Measurements from ENCODE around the gene INPP5A. TPM values are rescaled to one million over a fixed set of nuclear protein-coding genes. Genes with fewer than 3 reads are reported as not detected.

The INPP5A gene
- total RNA-seq, 6 experiments from 2014 or later = 58.9 to 64.6 (median 63.8) TPM

DNA sequence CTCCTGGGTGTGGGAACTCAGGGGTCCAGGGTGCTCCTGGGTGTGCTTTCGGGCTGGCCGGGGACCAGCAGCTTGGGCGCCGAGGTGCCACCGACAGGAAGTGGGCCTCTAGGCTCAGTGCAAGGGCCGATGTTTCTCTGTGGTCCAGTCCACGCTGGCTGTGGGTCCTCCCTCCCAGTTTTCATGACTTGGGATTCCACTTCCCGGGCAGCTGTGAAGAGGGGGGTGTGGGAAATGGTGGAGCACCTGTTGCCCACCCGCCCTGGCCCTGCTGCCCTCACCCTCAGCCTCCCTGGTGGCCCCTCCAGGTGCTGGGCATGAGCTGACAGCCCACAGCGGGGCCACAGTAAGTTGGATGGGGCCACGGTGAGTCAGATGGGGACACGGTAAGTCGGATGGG, 189.8 kb downstream of the INPP5A start:
- TF ChIP-seq, protein P1, sequence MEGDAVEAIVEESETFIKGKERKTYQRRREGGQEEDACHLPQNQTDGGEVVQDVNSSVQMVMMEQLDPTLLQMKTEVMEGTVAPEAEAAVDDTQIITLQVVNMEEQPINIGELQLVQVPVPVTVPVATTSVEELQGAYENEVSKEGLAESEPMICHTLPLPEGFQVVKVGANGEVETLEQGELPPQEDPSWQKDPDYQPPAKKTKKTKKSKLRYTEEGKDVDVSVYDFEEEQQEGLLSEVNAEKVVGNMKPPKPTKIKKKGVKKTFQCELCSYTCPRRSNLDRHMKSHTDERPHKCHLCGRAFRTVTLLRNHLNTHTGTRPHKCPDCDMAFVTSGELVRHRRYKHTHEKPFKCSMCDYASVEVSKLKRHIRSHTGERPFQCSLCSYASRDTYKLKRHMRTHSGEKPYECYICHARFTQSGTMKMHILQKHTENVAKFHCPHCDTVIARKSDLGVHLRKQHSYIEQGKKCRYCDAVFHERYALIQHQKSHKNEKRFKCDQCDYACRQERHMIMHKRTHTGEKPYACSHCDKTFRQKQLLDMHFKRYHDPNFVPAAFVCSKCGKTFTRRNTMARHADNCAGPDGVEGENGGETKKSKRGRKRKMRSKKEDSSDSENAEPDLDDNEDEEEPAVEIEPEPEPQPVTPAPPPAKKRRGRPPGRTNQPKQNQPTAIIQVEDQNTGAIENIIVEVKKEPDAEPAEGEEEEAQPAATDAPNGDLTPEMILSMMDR (IDR thresholded peaks at IDR 0.05) = no peak

DNA sequence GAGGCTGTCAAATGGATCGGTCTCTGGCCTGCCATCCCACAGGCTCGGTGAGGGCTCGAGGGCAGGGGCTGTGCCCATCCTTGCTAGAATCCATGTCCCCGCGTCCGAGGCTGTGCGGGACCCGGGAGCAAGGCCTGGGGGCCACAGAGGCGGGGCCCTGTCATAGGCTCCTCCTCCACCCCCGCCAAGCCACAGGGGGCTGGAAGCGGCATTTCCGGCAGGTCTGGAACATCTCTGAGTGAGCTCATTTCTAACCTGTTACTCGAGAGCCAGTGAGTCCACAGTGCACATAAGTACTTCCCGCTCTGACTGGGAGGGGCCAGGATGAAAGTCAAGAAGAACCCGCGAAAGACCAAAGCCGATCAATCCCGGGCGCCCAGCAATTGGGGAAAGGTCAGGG, 190.7 kb downstream of the INPP5A start:
- Mint-ChIP-seq H3K9me3 (no peaks in the 10 kb centered on the region), H3K27ac (no peak overlapping the region), H3K4me3 (no peak overlapping the region), H3K4me1 (ENCODE audit: low read depth) (peaks cover 13% of the 10 kb centered on the region), H3K27me3 (ENCODE audit: insufficient read depth) (peaks cover 6% of the 10 kb centered on the region), H3K36me3 (ENCODE audit: low read depth) (peaks cover 33% of the 10 kb centered on the region)
- TF ChIP-seq, protein P1 (IDR thresholded peaks at IDR 0.05) = no peak
- DNase-seq = no peak

More for the DNA sequence above, 189.8 kb downstream of the INPP5A start:
- Mint-ChIP-seq H3K4me3 (no peak overlapping the region), H3K4me1 (ENCODE audit: low read depth) (peaks cover 13% of the 10 kb centered on the region), H3K9me3 (no peaks in the 10 kb centered on the region), H3K36me3 (ENCODE audit: low read depth) (peaks cover 33% of the 10 kb centered on the region), H3K27me3 (ENCODE audit: insufficient read depth) (peaks cover 10% of the 10 kb centered on the region), H3K27ac (no peak overlapping the region)
- no peak for DNase-seq

DNA sequence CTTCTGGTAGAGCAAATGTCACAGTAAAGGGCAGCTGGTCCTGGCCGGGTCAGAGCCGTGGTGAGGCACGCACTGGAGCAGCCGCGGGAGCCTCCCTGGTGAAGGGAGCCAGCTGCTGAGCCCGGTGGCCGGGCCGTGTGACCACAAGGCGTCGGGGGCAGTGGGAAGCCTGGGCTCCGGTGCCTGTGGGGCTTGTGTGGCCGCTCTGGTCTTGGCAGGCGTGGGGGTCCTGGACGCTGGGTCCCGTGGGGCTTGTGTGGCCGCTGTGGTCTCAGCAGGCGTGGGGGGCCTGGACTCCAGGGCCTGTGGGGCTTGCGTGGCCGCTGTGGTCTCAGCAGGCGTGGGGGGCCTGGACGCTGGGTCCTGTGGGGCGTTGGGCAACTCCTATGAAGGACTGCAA, 191.2 kb downstream of the INPP5A start:
- H3K36me3 Mint-ChIP-seq (ENCODE audit: low read depth) = peaks cover 31% of the 10 kb centered on the region
- no peaks in the 10 kb centered on the region for H3K9me3 Mint-ChIP-seq
- H3K27ac Mint-ChIP-seq = no peak overlapping the region
- no peak overlapping the region for H3K4me3 Mint-ChIP-seq
- peaks cover 13% of the 10 kb centered on the region for H3K4me1 Mint-ChIP-seq (ENCODE audit: low read depth)
- TF ChIP-seq, protein P1 (IDR thresholded peaks at IDR 0.05) = no peak
- no peak for DNase-seq
- peaks cover 5% of the 10 kb centered on the region for H3K27me3 Mint-ChIP-seq (ENCODE audit: insufficient read depth)

DNA sequence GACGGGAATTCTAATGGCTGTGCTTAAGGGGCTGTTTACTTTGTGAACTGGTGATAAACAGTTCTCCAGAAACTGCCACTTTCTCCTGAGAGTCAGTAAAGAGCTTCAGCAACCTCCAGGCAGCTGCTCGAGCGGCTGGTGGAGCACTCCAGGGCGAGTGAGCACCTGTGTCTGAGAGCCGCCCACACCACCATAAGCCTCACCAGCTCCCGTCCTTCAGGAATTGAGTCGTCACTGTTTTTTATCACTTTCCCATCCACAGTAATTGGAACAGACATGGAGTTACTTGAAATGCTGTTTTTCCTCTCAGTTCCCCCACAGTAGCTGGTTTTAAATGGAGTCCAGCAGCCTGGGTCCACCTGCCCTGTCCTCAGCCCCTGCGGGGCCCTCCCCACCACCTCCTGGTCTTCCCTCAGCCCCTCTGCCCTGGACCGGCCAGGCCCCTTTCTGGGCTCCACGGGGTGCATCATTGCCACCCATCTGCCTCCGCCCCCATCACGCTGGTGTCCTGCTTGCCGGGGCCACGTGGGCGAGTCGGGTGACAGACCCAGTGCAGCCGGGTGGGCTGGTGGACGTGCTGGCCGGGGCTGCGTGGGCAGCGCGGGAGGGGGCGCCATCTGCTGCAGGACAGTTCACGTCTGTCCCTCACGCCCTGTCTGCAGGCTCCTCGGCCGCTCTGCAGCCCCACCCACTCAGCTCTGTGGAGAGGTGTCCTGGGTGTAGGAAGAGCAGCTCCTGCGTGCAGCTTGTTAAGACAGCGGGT, 192.4 kb downstream of the INPP5A start:
- no peak overlapping the region for H3K27ac Mint-ChIP-seq
- peaks cover 4% of the 10 kb centered on the region for H3K27me3 Mint-ChIP-seq (ENCODE audit: insufficient read depth)
- H3K9me3 Mint-ChIP-seq = no peaks in the 10 kb centered on the region
- no peak for DNase-seq
- TF ChIP-seq, protein P1 (IDR thresholded peaks at IDR 0.05) = no peak
- H3K36me3 Mint-ChIP-seq (ENCODE audit: low read depth) = peaks cover 20% of the 10 kb centered on the region
- peaks cover under 1% of the 10 kb centered on the region; the same call in 1 of the 2 replicates for H3K4me1 Mint-ChIP-seq (ENCODE audit: low read depth)
- H3K4me3 Mint-ChIP-seq = no peak overlapping the region

DNA sequence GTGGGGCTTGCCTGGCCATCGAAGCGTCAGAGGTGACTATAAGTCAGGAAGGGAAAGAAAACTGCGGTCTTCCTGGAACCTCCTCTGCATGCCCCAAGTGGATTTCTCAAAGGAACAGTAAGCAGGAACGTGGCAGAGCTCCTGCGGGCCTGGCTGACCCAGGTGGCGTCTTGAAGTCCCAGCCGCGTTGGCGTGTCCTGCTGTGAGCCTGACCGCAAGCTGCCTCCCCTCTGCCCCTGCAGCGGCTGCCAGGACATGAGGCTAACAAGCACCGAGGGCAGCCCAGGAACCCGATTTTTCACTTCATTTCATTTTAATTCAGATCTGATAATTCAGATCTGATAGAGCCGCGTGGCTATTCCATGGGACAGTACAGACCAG, 193.0 kb downstream of the INPP5A start:
- TF ChIP-seq, protein P1 (IDR thresholded peaks at IDR 0.05) = no peak
- H3K4me3 Mint-ChIP-seq = no peak overlapping the region
- DNase-seq = no peak
- H3K27me3 Mint-ChIP-seq (ENCODE audit: insufficient read depth) = peaks cover 5% of the 10 kb centered on the region
- H3K36me3 Mint-ChIP-seq (ENCODE audit: low read depth) = peaks cover 19% of the 10 kb centered on the region
- no peak overlapping the region for H3K27ac Mint-ChIP-seq
- no peaks in the 10 kb centered on the region for H3K9me3 Mint-ChIP-seq
- no peaks in the 10 kb centered on the region for H3K4me1 Mint-ChIP-seq (ENCODE audit: low read depth)
